H1 (cell line): Measurements from ENCODE around the gene SRI.

Experiments
- CEBPB ChIP-seq: IDR thresholded peaks from 2 replicates; pipeline ENCODE4 v1.6.1; 2012; ENCODE audit warnings: low read depth, low read length
- CHD2 ChIP-seq: IDR thresholded peaks from 2 replicates; pipeline ENCODE4 v1.6.1; 2012; ENCODE audit warnings: low read length, improper control_type of control experiment
- EP300 ChIP-seq, 2 experiments: IDR thresholded peaks; 1 replicate in 1 of 2; 2 replicates in 1 of 2; pipeline ENCODE4 v1.6.1; 2011 to 2012; ENCODE audit warnings: low read depth in 2 of 2, low read length in 2 of 2, mild to moderate bottlenecking in 2 of 2, borderline replicate concordance in 1 of 2, inconsistent platforms in 1 of 2, moderate library complexity in 1 of 2
- EZH2 ChIP-seq: fragments of 200-600 bp; sonication (generic); IDR thresholded peaks from 2 replicates; pipeline ENCODE4 v1.7.1; 2012; ENCODE audit warnings: low read depth, mild to moderate bottlenecking, moderate library complexity, low read length, inconsistent platforms; ENCODE audit not compliant: severe bottlenecking
- HDAC2 ChIP-seq, 2 experiments: fragments of 300-600 bp in 1 of 2; sonication (generic) in 1 of 2; IDR thresholded peaks; 2 replicates each; pipeline ENCODE4 v1.6.1; 2011 to 2012; ENCODE audit warnings: low read depth in 2 of 2, low read length in 2 of 2, mild to moderate bottlenecking in 2 of 2, moderate library complexity in 2 of 2, borderline replicate concordance in 1 of 2, inconsistent platforms in 1 of 2
- POLR2A ChIP-seq, 2 experiments: IDR thresholded peaks; 1 replicate in 1 of 2; 2 replicates in 1 of 2; pipeline ENCODE4 v1.6.1; 2011; ENCODE audit warnings: low read depth in 2 of 2, low read length in 2 of 2, mild to moderate bottlenecking in 2 of 2; ENCODE audit errors: control extremely low read depth in 1 of 2
- RFX5 ChIP-seq: IDR thresholded peaks from 2 replicates; pipeline ENCODE4 v1.6.1; 2011; ENCODE audit warnings: low read depth, low read length, improper control_type of control experiment, borderline replicate concordance
- SIN3A ChIP-seq, 2 experiments: IDR thresholded peaks in 1 of 2; conservative IDR thresholded peaks in 1 of 2; 2 replicates each; pipeline ENCODE4 v1.6.1; 2011 to 2012; ENCODE audit warnings: low read length in 2 of 2, improper control_type of control experiment in 1 of 2, low read depth in 1 of 2, mild to moderate bottlenecking in 1 of 2
- SIRT6 ChIP-seq: IDR thresholded peaks from one replicate; pipeline ENCODE4 v1.7.1; 2012; ENCODE audit warnings: low read length, inconsistent platforms
- SP1 ChIP-seq: IDR thresholded peaks from 2 replicates; pipeline ENCODE4 v1.6.1; 2011; ENCODE audit warnings: low read depth, low read length
- TBP ChIP-seq: IDR thresholded peaks from 2 replicates; pipeline ENCODE4 v1.6.1; 2011; ENCODE audit warnings: low read depth, low read length, improper control_type of control experiment
- USF2 ChIP-seq: IDR thresholded peaks from 2 replicates; pipeline ENCODE4 v1.6.1; 2011; ENCODE audit warnings: low read length, improper control_type of control experiment

- no peak for TF ChIP-seq TBP
- no peak for TF ChIP-seq EZH2
- no peak for TF ChIP-seq EP300 (IDR thresholded peaks at IDR 0.05; ENCODE audit: borderline replicate concordance in 1 of 2, low read depth in 2 of 2, low read length in 2 of 2)
- TF ChIP-seq POLR2A (IDR thresholded peaks at IDR 0.05; ENCODE audit: control extremely low read depth in 1 of 2, low read depth in 2 of 2, low read length in 2 of 2), result no peak
- TF ChIP-seq RFX5, result no peak
- no peak for TF ChIP-seq SIN3A (conservative IDR thresholded peaks at IDR 0.05 in 1 of 2, IDR thresholded peaks at IDR 0.05 in 1 of 2; ENCODE audit: low read depth in 1 of 2, low read length in 2 of 2)
- no peak for TF ChIP-seq SP1
- TF ChIP-seq CHD2, result no peak
- TF ChIP-seq USF2, result no peak
- no peak for TF ChIP-seq CEBPB
- no peak for TF ChIP-seq SIRT6
- no peak for TF ChIP-seq HDAC2 (IDR thresholded peaks at IDR 0.05; ENCODE audit: borderline replicate concordance in 1 of 2, low read depth in 2 of 2, low read length in 2 of 2)
These were observed 40.0 kb upstream of the SRI start for GRCh38 chr7:88259656-88260380.
